ENCODE measurements around the gene DENND10. TPM values are rescaled to one million over a fixed set of nuclear protein-coding genes. Genes with fewer than 3 reads are reported as not detected.
"Not testable (repeated sequence)": the region's sequence is repeated elsewhere in the genome, so short reads cannot be mapped to it uniquely, and the experiment has no call there.

DENND10 gene
- total and polyA plus RNA-seq, 7 donors, result 6.6 to 27.9 (median 19.1) TPM

- 84 to 86% (median 85%) methylated on average over 13 of the region's 13 CpGs for WGBS, 3 donors
- no peak for ATAC-seq
Measured at GRCh38 chr10:119149729-119150128, 45.8 kb downstream of the DENND10 start.

GRCh38 chr10:119151601-119152000, 47.7 kb downstream of the DENND10 start:
- intact Hi-C loops (cut with DNase I); H3K4me3 ChIP-seq: not testable (repeated sequence)
- 95 to 98% (median 95%) methylated on average over 6 of the region's 6 CpGs for WGBS, 3 donors

More at GRCh38 chr10:119149729-119150128, 45.8 kb downstream of the DENND10 start:
- H3K27ac ChIP-seq, result no peak overlapping the region
- no peaks in the 10 kb centered on the region for H3K27me3 ChIP-seq (ENCODE audit: insufficient read depth in 3 of 3, low read length in 2 of 3)
- H3K9me3 ChIP-seq, result no peaks in the 10 kb centered on the region
- DNase-seq, result no peak
- no peak for TF ChIP-seq CTCF (IDR thresholded peaks at IDR 0.05)
- peaks cover 17 to 98% of the 10 kb centered on the region in 2 donors for H3K36me3 ChIP-seq (ENCODE audit: insufficient read depth in 1 of 2, low read depth in 1 of 2)
- intact Hi-C loops (cut with DNase I), result no loop called here
- H3K4me3 ChIP-seq, result no peak overlapping the region
- peaks cover 6% of the 10 kb centered on the region for H3K4me1 ChIP-seq

GRCh38 chr10:119153041-119153440, 49.1 kb downstream of the DENND10 start:
- H3K27me3 ChIP-seq (ENCODE audit: insufficient read depth in 3 of 3, low read length in 2 of 3), result no peaks in the 10 kb centered on the region
- ATAC-seq (peak; percentile 36 to 83 (median 70)), DNase-seq (no peak)
- H3K4me1 ChIP-seq, result no peaks in the 10 kb centered on the region
- TF ChIP-seq CTCF (IDR thresholded peaks at IDR 0.05), result no peak
- no peak overlapping the region for H3K27ac ChIP-seq
- 57 to 67% (median 60%) methylated on average over 5 of the region's 5 CpGs for WGBS, 3 donors
- intact Hi-C loops (cut with DNase I), result no loop called here
- H3K36me3 ChIP-seq (ENCODE audit: insufficient read depth in 1 of 2, low read depth in 1 of 2), result peaks cover 22 to 100% of the 10 kb centered on the region in 2 donors
- no peaks in the 10 kb centered on the region for H3K9me3 ChIP-seq
- no peak overlapping the region for H3K4me3 ChIP-seq

More at GRCh38 chr10:119151601-119152000, 47.7 kb downstream of the DENND10 start:
- H3K4me1 ChIP-seq; DNase-seq; H3K27me3 ChIP-seq (ENCODE audit: insufficient read depth in 3 of 3, low read length in 2 of 3); ATAC-seq; H3K27ac ChIP-seq; H3K9me3 ChIP-seq: not testable (repeated sequence)
- peaks cover 22 to 100% of the 10 kb centered on the region in 2 donors for H3K36me3 ChIP-seq (ENCODE audit: insufficient read depth in 1 of 2, low read depth in 1 of 2)

- intact Hi-C loops (cut with DNase I), result no loop called here
Measured at GRCh38 chr10:119153661-119154060, 49.7 kb downstream of the DENND10 start.

GRCh38 chr10:119159332-119159731, 55.4 kb downstream of the DENND10 start:
- intact Hi-C loops (cut with DNase I), result no loop called here
- peaks cover 16 to 83% of the 10 kb centered on the region in 2 donors for H3K36me3 ChIP-seq (ENCODE audit: insufficient read depth in 1 of 2, low read depth in 1 of 2)
- TF ChIP-seq CTCF (IDR thresholded peaks at IDR 0.05), result no peak
- H3K27ac ChIP-seq, result no peak overlapping the region
- H3K4me1 ChIP-seq, result peaks cover 14% of the 10 kb centered on the region
- ATAC-seq (no peak), DNase-seq (no peak)
- no peak overlapping the region for H3K4me3 ChIP-seq
- no peaks in the 10 kb centered on the region for H3K27me3 ChIP-seq (ENCODE audit: insufficient read depth in 3 of 3, low read length in 2 of 3)
- 61 to 80% (median 77%) methylated on average over 8 of the region's 8 CpGs for WGBS, 3 donors
- H3K9me3 ChIP-seq, result no peaks in the 10 kb centered on the region

More at GRCh38 chr10:119153661-119154060, 49.7 kb downstream of the DENND10 start:
- H3K27ac ChIP-seq, result no peak overlapping the region
- H3K4me3 ChIP-seq, result no peak overlapping the region
- TF ChIP-seq CTCF (IDR thresholded peaks at IDR 0.05), result no peak
- no peak for DNase-seq
- no peaks in the 10 kb centered on the region for H3K9me3 ChIP-seq
- peak in 1 of 4 donors; percentile 15 for ATAC-seq
- WGBS, 3 donors, result 93 to 95% (median 95%) methylated on average over 12 of the region's 12 CpGs
- peaks cover 22 to 100% of the 10 kb centered on the region in 2 donors for H3K36me3 ChIP-seq (ENCODE audit: insufficient read depth in 1 of 2, low read depth in 1 of 2)
- no peaks in the 10 kb centered on the region for H3K4me1 ChIP-seq
- no peaks in the 10 kb centered on the region for H3K27me3 ChIP-seq (ENCODE audit: insufficient read depth in 3 of 3, low read length in 2 of 3)

All from psoas muscle (tissue), 8 donors.